ENCODE measurements around the gene NOXO1. TPM values are rescaled to one million over a fixed set of nuclear protein-coding genes. Genes with fewer than 3 reads are reported as not detected.

NOXO1 gene
- total and polyA plus RNA-seq, 2 donors (not counting 3 experiments of a cell fraction or from before 2014, with no cell fraction given) = 0.37 to 0.60 TPM

DNA sequence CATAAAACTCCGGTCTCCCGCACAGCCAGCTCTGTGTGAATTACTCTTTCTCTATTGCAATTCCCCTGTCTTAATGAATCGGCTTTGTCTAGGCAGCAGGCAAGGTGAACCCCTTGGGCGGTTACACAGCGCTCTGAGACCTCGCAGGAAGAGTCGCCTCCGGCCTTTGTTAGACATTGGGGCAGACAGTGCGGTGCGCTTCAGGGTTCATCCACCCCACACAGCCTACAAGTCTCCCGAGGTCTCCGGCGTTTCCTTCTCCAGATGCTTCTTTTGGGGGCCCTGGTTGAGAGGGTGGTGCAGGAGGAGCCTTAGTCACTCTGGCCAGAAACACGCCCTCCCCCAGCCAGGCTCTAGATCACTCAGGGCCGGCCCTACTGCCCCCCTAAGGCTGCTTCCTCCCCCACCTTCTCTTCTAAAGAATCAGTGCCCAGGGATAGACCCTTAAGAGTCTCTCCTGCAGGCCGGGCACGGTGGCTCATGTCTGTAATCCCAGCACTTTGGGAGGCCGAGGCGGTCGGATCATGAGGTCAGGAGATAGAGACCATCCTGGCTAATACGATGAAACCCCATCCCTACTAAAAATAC, 36.6 kb downstream of the NOXO1 start:
- FAIRE-seq = no peak
- H3K9me3 ChIP-seq (replicated peaks; ENCODE audit: control insufficient read depth, insufficient read depth, low read length) = no peaks in the 10 kb centered on the region
- dilution Hi-C loops (cut with MboI; ENCODE audit: extremely low pct_ligation_motif_present, low sequenced_read_pairs) = no loop called here
- no peak for TF ChIP-seq EZH2 (IDR thresholded peaks at IDR 0.05; ENCODE audit: borderline replicate concordance, low read depth, low read length, severe bottlenecking)
- TF ChIP-seq GATA2 (IDR thresholded peaks at IDR 0.05; ENCODE audit: insufficient read depth, insufficient read length, low read depth, low read length) = no peak
- TF ChIP-seq MYC (IDR thresholded peaks at IDR 0.05; ENCODE audit: low read depth, low read length) = no peak
- intact Hi-C loops (cut with micrococcal nuclease) = no loop called here
- no peak overlapping the region for H3K4me3 ChIP-seq (replicated peaks in 1 of 3; ENCODE audit: insufficient read depth in 1 of 3, low read depth in 1 of 3, low read length in 3 of 3)
- no peaks in the 10 kb centered on the region for H3K9me1 ChIP-seq (replicated peaks; ENCODE audit: control insufficient read depth, extremely low read depth, insufficient read depth, low read length)
- no peak overlapping the region for H3K4me2 ChIP-seq (ENCODE audit: insufficient read depth, low read length)
- H3K36me3 ChIP-seq (ENCODE audit: control insufficient read depth in 2 of 2, extremely low read depth in 1 of 2, insufficient read depth in 2 of 2, low read length in 2 of 2) = peaks cover 0 to 5% of the 10 kb centered on the region in 2 experiments
- H2AFZ ChIP-seq (ENCODE audit: low read depth, low read length) = no peak overlapping the region
- H3K27ac ChIP-seq (ENCODE audit: insufficient read depth, low read depth, low read length) = no peak overlapping the region
- CTCF ChIA-PET = interaction anchor here (0.6 to 1.8 kb wide), 3 partner anchors 12 to 196 kb away, joined by 5 to 9 read pairs (median 5); no protein-coding TSS in a partner anchor
- BruUV-seq (replicated peaks) = no TSS peak
- POLR2A ChIA-PET = no interaction called here
- H3K9ac ChIP-seq (replicated peaks; ENCODE audit: extremely low read depth, insufficient read depth, low read length) = no peak overlapping the region
- no peak for DNase-seq (ENCODE audit: low read depth, low spot score)
- no peaks in the 10 kb centered on the region for H4K20me1 ChIP-seq (replicated peaks; ENCODE audit: control insufficient read depth, extremely low read depth, insufficient read depth, low read length)
- H3K27me3 ChIP-seq (ENCODE audit: control insufficient read depth in 2 of 2, insufficient read depth in 2 of 2, low read length in 2 of 2) = no peaks in the 10 kb centered on the region
- H3K79me2 ChIP-seq (ENCODE audit: control insufficient read depth, insufficient read depth, low read length) = no peaks in the 10 kb centered on the region
- H3K4me1 ChIP-seq (ENCODE audit: control insufficient read depth, extremely low read depth, insufficient read depth, low read length) = peaks cover 12% of the 10 kb centered on the region

DNA sequence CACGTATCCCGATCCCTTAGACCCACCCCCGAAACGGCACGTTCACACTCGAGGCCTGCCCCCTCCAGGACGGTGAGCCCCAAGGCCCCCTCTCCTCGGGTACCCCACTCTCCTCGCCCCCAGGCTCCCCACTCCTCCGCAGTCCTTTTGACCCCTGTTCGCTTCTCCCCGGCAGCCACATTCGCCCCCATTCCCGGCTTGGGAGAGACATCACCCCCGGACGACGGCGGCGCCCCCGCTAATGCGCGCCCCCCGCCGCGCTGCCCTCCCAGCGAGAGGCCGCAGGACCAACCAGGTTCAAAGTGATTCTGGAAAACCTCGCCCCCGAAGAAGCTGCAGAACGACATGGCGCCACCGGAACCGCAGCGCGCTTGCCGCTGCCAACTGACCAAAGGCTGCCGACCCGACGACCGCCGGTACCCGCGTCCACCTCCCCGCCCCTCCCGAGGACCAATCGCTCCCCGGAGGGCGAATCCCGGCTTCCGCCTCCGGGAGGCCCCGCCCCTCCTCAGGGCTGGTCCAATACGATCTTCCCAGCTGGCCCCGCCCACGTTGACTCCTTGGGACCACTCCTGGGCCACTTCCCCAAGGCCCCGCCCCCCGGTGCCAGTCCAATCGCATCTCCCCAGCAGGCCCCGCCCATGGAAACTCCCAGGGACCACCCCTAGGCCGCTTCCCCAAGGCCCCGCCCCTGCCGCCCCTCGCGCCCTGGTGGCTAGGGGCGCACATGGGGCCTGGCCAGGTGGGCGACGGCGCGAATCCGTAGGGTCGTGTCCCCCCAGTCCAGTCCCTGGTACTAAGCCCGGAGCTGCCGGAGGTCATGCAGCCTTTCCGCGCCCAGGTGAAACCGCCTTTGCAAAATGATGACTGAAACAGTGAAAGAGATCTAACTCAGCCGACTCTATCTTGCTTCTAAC, 38.2 kb downstream of the NOXO1 start, which contains the start of gene MSRB1:
MSRB1 (minus strand) TSS at position 390 of the 917 bp plus-strand sequence; CDS start at position 347, 43 bp downstream.
- Histone ChIP-seq H3K27ac (ENCODE audit: insufficient read depth, low read depth, low read length) (no peak within 1 kb of the TSS), H2AFZ (ENCODE audit: low read depth, low read length) (peak within 1 kb of the TSS; percentile 99), H3K9me1 (replicated peaks; ENCODE audit: control insufficient read depth, extremely low read depth, insufficient read depth, low read length) (no peaks in the 10 kb centered on the region), H4K20me1 (replicated peaks; ENCODE audit: control insufficient read depth, extremely low read depth, insufficient read depth, low read length) (no peaks in the 10 kb centered on the region), H3K9me3 (replicated peaks; ENCODE audit: control insufficient read depth, insufficient read depth, low read length) (no peaks in the 10 kb centered on the region), H3K79me2 (ENCODE audit: control insufficient read depth, insufficient read depth, low read length) (no peaks in the 10 kb centered on the region), H3K27me3 (ENCODE audit: control insufficient read depth in 2 of 2, insufficient read depth in 2 of 2, low read length in 2 of 2) (no peaks in the 10 kb centered on the region), H3K4me2 (ENCODE audit: insufficient read depth, low read length) (peak within 1 kb of the TSS; percentile 84), H3K4me1 (ENCODE audit: control insufficient read depth, extremely low read depth, insufficient read depth, low read length) (peaks cover 12% of the 10 kb centered on the region), H3K4me3 (replicated peaks in 1 of 3; ENCODE audit: insufficient read depth in 1 of 3, low read depth in 1 of 3, low read length in 3 of 3) (peak within 1 kb of the TSS; percentile 53 to 89 (median 62)), H3K36me3 (ENCODE audit: control insufficient read depth in 2 of 2, extremely low read depth in 1 of 2, insufficient read depth in 2 of 2, low read length in 2 of 2) (peaks cover 0 to 15% of the 10 kb centered on the region in 2 experiments), H3K9ac (replicated peaks; ENCODE audit: extremely low read depth, insufficient read depth, low read length) (peak within 1 kb of the TSS; percentile 64)
- TF ChIP-seq, protein P1, sequence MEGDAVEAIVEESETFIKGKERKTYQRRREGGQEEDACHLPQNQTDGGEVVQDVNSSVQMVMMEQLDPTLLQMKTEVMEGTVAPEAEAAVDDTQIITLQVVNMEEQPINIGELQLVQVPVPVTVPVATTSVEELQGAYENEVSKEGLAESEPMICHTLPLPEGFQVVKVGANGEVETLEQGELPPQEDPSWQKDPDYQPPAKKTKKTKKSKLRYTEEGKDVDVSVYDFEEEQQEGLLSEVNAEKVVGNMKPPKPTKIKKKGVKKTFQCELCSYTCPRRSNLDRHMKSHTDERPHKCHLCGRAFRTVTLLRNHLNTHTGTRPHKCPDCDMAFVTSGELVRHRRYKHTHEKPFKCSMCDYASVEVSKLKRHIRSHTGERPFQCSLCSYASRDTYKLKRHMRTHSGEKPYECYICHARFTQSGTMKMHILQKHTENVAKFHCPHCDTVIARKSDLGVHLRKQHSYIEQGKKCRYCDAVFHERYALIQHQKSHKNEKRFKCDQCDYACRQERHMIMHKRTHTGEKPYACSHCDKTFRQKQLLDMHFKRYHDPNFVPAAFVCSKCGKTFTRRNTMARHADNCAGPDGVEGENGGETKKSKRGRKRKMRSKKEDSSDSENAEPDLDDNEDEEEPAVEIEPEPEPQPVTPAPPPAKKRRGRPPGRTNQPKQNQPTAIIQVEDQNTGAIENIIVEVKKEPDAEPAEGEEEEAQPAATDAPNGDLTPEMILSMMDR (IDR thresholded peaks at IDR 0.05; ENCODE audit: extremely low read depth in 1 of 2, insufficient read depth in 1 of 2, low read depth in 1 of 2, low read length in 2 of 2) = peak in 1 of 2 donors; percentile 3
- TF ChIP-seq EZH2 (IDR thresholded peaks at IDR 0.05; ENCODE audit: borderline replicate concordance, low read depth, low read length, severe bottlenecking) (no peak), POLR2A (IDR thresholded peaks at IDR 0.05; ENCODE audit: low read depth, low read length) (peak; percentile 91), JUN (IDR thresholded peaks at IDR 0.05; ENCODE audit: borderline replicate concordance, insufficient read depth, insufficient read length, low read depth) (no peak), GATA2 (IDR thresholded peaks at IDR 0.05; ENCODE audit: insufficient read depth, insufficient read length, low read depth, low read length) (no peak), POLR2AphosphoS5 (IDR thresholded peaks at IDR 0.05; ENCODE audit: insufficient read depth, low read depth, low read length) (peak; percentile 94), MYC (IDR thresholded peaks at IDR 0.05; ENCODE audit: low read depth, low read length) (no peak), FOS (IDR thresholded peaks at IDR 0.05; ENCODE audit: borderline replicate concordance, insufficient read depth, low read length) (no peak)
- CTCF ChIA-PET = interaction anchor here (0.9 to 1.3 kb wide), 4 partner anchors 8 to 94 kb away, joined by 3 to 4 read pairs (median 3); no protein-coding TSS in a partner anchor
- POLR2A ChIA-PET = interaction anchor here (1.5 kb wide), 1 partner anchor 22 kb away, joined by 11 read pairs; the partner anchor contains the start of gene RPS2
- no TSS peak for BruUV-seq (replicated peaks)
- intact Hi-C loops (cut with micrococcal nuclease) (loop anchor here (1.0 to 2.0 kb wide), 2 partner anchors 14 to 16 kb away; partner anchors contain the start of gene NDUFB10), dilution Hi-C loops (cut with MboI; ENCODE audit: extremely low pct_ligation_motif_present, low sequenced_read_pairs) (no loop called here)
- peak; percentile 98 for FAIRE-seq
- DNase-seq (ENCODE audit: low read depth, low spot score) = peak; percentile 99

Measured in endothelial cell of umbilical vein (primary cell).